Breast epithelium (tissue), 3 donors: Measurements from ENCODE around the gene TMEFF2.

Experiments
- CTCF ChIP-seq, 3 donors: fragments of 450-650 bp; IDR thresholded peaks; one replicate each; pipeline ENCODE4 v1.5.1; 2016 to 2017; ENCODE audit warnings: antibody characterized with exemption in 3 of 3, mild to moderate bottlenecking in 3 of 3, moderate library complexity in 3 of 3
- POLR2A ChIP-seq: fragments of 450-650 bp; IDR thresholded peaks from one replicate; pipeline ENCODE4 v1.6.1; 2016; ENCODE audit warnings: antibody characterized with exemption, mild to moderate bottlenecking, moderate library complexity

- no peak for TF ChIP-seq CTCF (IDR thresholded peaks at IDR 0.05)
- TF ChIP-seq POLR2A, result no peak
Measured at GRCh38 chr2:191941376-191941929, 253.3 kb downstream of the TMEFF2 start.
